ENCODE measurements around the gene PLCH2. TPM values are rescaled to one million over a fixed set of nuclear protein-coding genes. Genes with fewer than 3 reads are reported as not detected.
A peak's percentile ranks its signal among the peaks of the same experiment; 100 is the strongest.

The PLCH2 gene
- total RNA-seq, 1 experiment from 2014 or later: 7.2 TPM

GRCh38 chr1:2520806-2521205 lies 44.7 kb downstream of the PLCH2 start:
- H3K4me3 ChIP-seq (ENCODE audit: low read length): no peak overlapping the region
- H3K9me3 ChIP-seq (ENCODE audit: low read length): no peaks in the 10 kb centered on the region
- no peaks in the 10 kb centered on the region for H3F3A ChIP-seq (ENCODE audit: low read length, unreplicated experiment)
- H3K79me2 ChIP-seq (ENCODE audit: low read length): peaks cover 51% of the 10 kb centered on the region
- ChIA-PET POLR2A (ENCODE audit: unreplicated experiment) (no interaction called here), CTCF (no interaction called here)
- H3K4me2 ChIP-seq (ENCODE audit: low read length): no peak overlapping the region
- no peaks in the 10 kb centered on the region for H3K9me2 ChIP-seq (replicated peaks; ENCODE audit: low read length)
- H4K20me1 ChIP-seq (ENCODE audit: low read length): peaks cover 42% of the 10 kb centered on the region
- H3K36me3 ChIP-seq (ENCODE audit: low read depth, low read length): peaks cover 52% of the 10 kb centered on the region
- no peaks in the 10 kb centered on the region for H3K27me3 ChIP-seq (ENCODE audit: low read length)
- no TSS peak for BruUV-seq (replicated peaks)
- TF ChIP-seq EZH2phosphoT487 (IDR thresholded peaks at IDR 0.05; ENCODE audit: borderline replicate concordance, low read length): no peak
- TF ChIP-seq EZH2 (IDR thresholded peaks at IDR 0.05; ENCODE audit: low read length, unreplicated experiment): no peak
- TF ChIP-seq CTCF (conservative IDR thresholded peaks at IDR 0.05; ENCODE audit: low read depth, low read length): no peak
- H3K27ac ChIP-seq (ENCODE audit: low read length): no peak overlapping the region
- peaks cover 25% of the 10 kb centered on the region for H3K4me1 ChIP-seq (ENCODE audit: insufficient read depth, low read length)
- no peak overlapping the region for H2AFZ ChIP-seq (ENCODE audit: low read length)
- ATAC-seq (no peak), DNase-seq (no peak)
- H3K9ac ChIP-seq (ENCODE audit: low read length): no peak overlapping the region
- intact Hi-C loops (cut with micrococcal nuclease): no loop called here

DNA sequence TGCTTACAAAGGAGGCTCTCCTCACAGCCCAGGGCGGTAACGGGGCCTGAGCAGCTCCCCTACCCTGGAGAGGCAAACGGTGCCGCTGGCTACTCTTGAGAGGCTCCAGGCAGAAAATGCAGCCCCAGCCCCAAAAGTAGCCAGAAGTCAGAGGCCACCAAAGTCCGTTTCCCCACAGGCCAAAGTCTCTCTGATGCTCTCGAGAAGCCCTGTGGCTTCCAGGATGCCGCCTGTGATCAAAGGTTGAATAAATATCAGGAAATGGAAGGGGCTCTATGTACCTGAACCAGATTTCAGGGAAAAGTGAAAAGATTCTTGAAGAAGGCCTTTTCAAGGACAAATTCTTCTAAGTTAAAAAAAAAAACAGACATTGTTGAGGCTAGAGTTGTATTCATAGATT lies 46.1 kb downstream of the PLCH2 start:
- TF ChIP-seq EZH2 (IDR thresholded peaks at IDR 0.05; ENCODE audit: low read length, unreplicated experiment) (no peak), CTCF (conservative IDR thresholded peaks at IDR 0.05; ENCODE audit: low read depth, low read length) (no peak)
- Histone ChIP-seq H3K9ac (ENCODE audit: low read length) (no peak overlapping the region), H3K27me3 (ENCODE audit: low read length) (no peaks in the 10 kb centered on the region), H2AFZ (ENCODE audit: low read length) (no peak overlapping the region), H3K27ac (ENCODE audit: low read length) (no peak overlapping the region), H3F3A (ENCODE audit: low read length, unreplicated experiment) (no peaks in the 10 kb centered on the region), H3K36me3 (ENCODE audit: low read depth, low read length) (peaks cover 39% of the 10 kb centered on the region), H3K4me1 (ENCODE audit: insufficient read depth, low read length) (peaks cover 32% of the 10 kb centered on the region), H3K79me2 (ENCODE audit: low read length) (peaks cover 53% of the 10 kb centered on the region), H3K9me2 (replicated peaks; ENCODE audit: low read length) (no peaks in the 10 kb centered on the region), H3K9me3 (ENCODE audit: low read length) (no peaks in the 10 kb centered on the region), H4K20me1 (ENCODE audit: low read length) (peaks cover 43% of the 10 kb centered on the region), H3K4me2 (ENCODE audit: low read length) (no peak overlapping the region), H3K4me3 (ENCODE audit: low read length) (no peak overlapping the region)
- CTCF ChIA-PET: no interaction called here
- ATAC-seq: no peak
- intact Hi-C loops (cut with micrococcal nuclease): no loop called here
- BruUV-seq (replicated peaks): no TSS peak
- DNase-seq: no peak
- POLR2A ChIA-PET (ENCODE audit: unreplicated experiment): no interaction called here

- intact Hi-C loops (cut with micrococcal nuclease): no loop called here
- Histone ChIP-seq H3K9me2 (replicated peaks; ENCODE audit: low read length) (no peaks in the 10 kb centered on the region), H3K4me1 (ENCODE audit: insufficient read depth, low read length) (peaks cover 34% of the 10 kb centered on the region), H3K4me2 (ENCODE audit: low read length) (peak overlapping the region; percentile 94), H4K20me1 (ENCODE audit: low read length) (peaks cover 43% of the 10 kb centered on the region), H3K79me2 (ENCODE audit: low read length) (peaks cover 53% of the 10 kb centered on the region), H3K9ac (ENCODE audit: low read length) (no peak overlapping the region), H2AFZ (ENCODE audit: low read length) (no peak overlapping the region), H3K4me3 (ENCODE audit: low read length) (peak overlapping the region; percentile 93; the same call in 1 of the 2 replicates), H3F3A (ENCODE audit: low read length, unreplicated experiment) (no peaks in the 10 kb centered on the region), H3K27me3 (ENCODE audit: low read length) (no peaks in the 10 kb centered on the region), H3K9me3 (ENCODE audit: low read length) (no peaks in the 10 kb centered on the region), H3K27ac (ENCODE audit: low read length) (peak overlapping the region; percentile 35), H3K36me3 (ENCODE audit: low read depth, low read length) (peaks cover 28% of the 10 kb centered on the region)
- CTCF ChIA-PET: no interaction called here
- TF ChIP-seq EZH2 (IDR thresholded peaks at IDR 0.05; ENCODE audit: low read length, unreplicated experiment) (no peak), EZH2phosphoT487 (IDR thresholded peaks at IDR 0.05; ENCODE audit: borderline replicate concordance, low read length) (no peak), CTCF (conservative IDR thresholded peaks at IDR 0.05; ENCODE audit: low read depth, low read length) (no peak)
- no peak for ATAC-seq
- TSS peak; percentile 48 for BruUV-seq (replicated peaks)
- POLR2A ChIA-PET (ENCODE audit: unreplicated experiment): no interaction called here
- DNase-seq: peak; percentile 54
Observed at GRCh38 chr1:2523191-2523890, 47.3 kb downstream of the PLCH2 start.

Data from PC-3 (cell line).